H9 (cell line): ENCODE data around the gene CDC25A. TPM values are rescaled to one million over a fixed set of nuclear protein-coding genes. Genes with fewer than 3 reads are reported as not detected.

ENCODE experiments used
- DNase-seq: peaks from one replicate; pipeline ENCODE4 v3.0.0-alpha.2; 2017
- H2AFZ ChIP-seq: one replicate; pipeline ENCODE4 v1.6.1; 2013; ENCODE audit warnings: mild to moderate bottlenecking, low read length, control low read depth, moderate library complexity
- H2AK5ac ChIP-seq: 2 replicates; pipeline ENCODE4 v1.6.1; 2013; ENCODE audit warnings: low read length, control low read depth, mixed read lengths; ENCODE audit not compliant: insufficient read length
- H2BK120ac ChIP-seq: one replicate; pipeline ENCODE4 v1.6.1; 2013; ENCODE audit warnings: low read depth, mild to moderate bottlenecking, low read length, control low read depth, inconsistent platforms; ENCODE audit not compliant: poor library complexity, severe bottlenecking
- H2BK12ac ChIP-seq: 2 replicates; pipeline ENCODE4 v1.6.1; 2013; ENCODE audit warnings: low read length, control low read depth, mixed read lengths, low read depth; ENCODE audit not compliant: insufficient read length
- H2BK15ac ChIP-seq: 2 replicates; pipeline ENCODE4 v1.6.1; 2013; ENCODE audit warnings: low read depth, low read length, control low read depth
- H2BK20ac ChIP-seq: one replicate; pipeline ENCODE4 v1.6.1; 2013; ENCODE audit warnings: low read depth, mild to moderate bottlenecking, low read length, control low read depth, inconsistent platforms; ENCODE audit not compliant: poor library complexity, severe bottlenecking
- H2BK5ac ChIP-seq: 2 replicates; pipeline ENCODE4 v1.6.1; 2013; ENCODE audit warnings: low read length, control low read depth, mixed read lengths; ENCODE audit not compliant: insufficient read length
- H3K14ac ChIP-seq: 2 replicates; pipeline ENCODE4 v1.6.1; 2013; ENCODE audit warnings: low read length, control low read depth; ENCODE audit not compliant: insufficient read depth
- H3K18ac ChIP-seq: 2 replicates; pipeline ENCODE4 v1.6.1; 2013; ENCODE audit warnings: low read depth, mild to moderate bottlenecking, mixed read lengths, low read length, control low read depth; ENCODE audit not compliant: insufficient read length
- H3K23ac ChIP-seq: 2 replicates; pipeline ENCODE4 v1.6.1; 2013; ENCODE audit warnings: low read length, control low read depth, mixed read lengths, low read depth; ENCODE audit not compliant: insufficient read length
- H3K23me2 ChIP-seq: 2 replicates; pipeline ENCODE4 v1.6.1; 2013; ENCODE audit warnings: low read depth, mild to moderate bottlenecking, mixed read lengths, low read length, control low read depth; ENCODE audit not compliant: insufficient read length, poor library complexity, severe bottlenecking
- H3K27ac ChIP-seq: 2 replicates; pipeline ENCODE4 v1.5.1; 2013; ENCODE audit warnings: low read length, control low read depth, mixed read lengths, low read depth; ENCODE audit not compliant: insufficient read length
- H3K27me3 ChIP-seq: 2 replicates; pipeline ENCODE4 v1.6.1; 2013; ENCODE audit warnings: low read length, control low read depth, inconsistent platforms; ENCODE audit not compliant: insufficient read depth
- H3K4ac ChIP-seq: 2 replicates; pipeline ENCODE4 v1.6.1; 2013; ENCODE audit warnings: low read depth, mild to moderate bottlenecking, control low read depth, inconsistent platforms, low read length, moderate library complexity
- H3K4me1 ChIP-seq: 2 replicates; pipeline ENCODE4 v1.6.1; 2013; ENCODE audit warnings: low read length, control low read depth, inconsistent platforms; ENCODE audit not compliant: insufficient read depth
- H3K4me2 ChIP-seq: 2 replicates; pipeline ENCODE4 v1.6.1; 2013; ENCODE audit warnings: low read length, control low read depth, mixed read lengths; ENCODE audit not compliant: insufficient read length, insufficient read depth
- H3K56ac ChIP-seq: 2 replicates; pipeline ENCODE4 v1.6.1; 2013; ENCODE audit warnings: low read depth, mild to moderate bottlenecking, mixed read lengths, low read length, control low read depth; ENCODE audit not compliant: insufficient read length
- H3K79me1 ChIP-seq: 2 replicates; pipeline ENCODE4 v1.6.1; 2013; ENCODE audit warnings: low read depth, mild to moderate bottlenecking, moderate library complexity, low read length, control low read depth, inconsistent platforms; ENCODE audit not compliant: insufficient read depth, poor library complexity, severe bottlenecking
- H3K79me2 ChIP-seq: 2 replicates; pipeline ENCODE4 v1.6.1; 2013; ENCODE audit warnings: low read length, control low read depth, inconsistent platforms; ENCODE audit not compliant: insufficient read depth
- H3K9ac ChIP-seq: 2 replicates; pipeline ENCODE4 v1.6.1; 2013; ENCODE audit warnings: low read length, control low read depth, mixed read lengths; ENCODE audit not compliant: insufficient read length; ENCODE audit errors: extremely low read depth
- H3K9me3 ChIP-seq: one replicate; pipeline ENCODE4 v1.6.1; 2013; ENCODE audit warnings: low read depth, low read length, inconsistent platforms; ENCODE audit not compliant: control insufficient read depth
- H3T11ph ChIP-seq: one replicate; pipeline ENCODE4 v1.6.1; 2013; ENCODE audit warnings: mild to moderate bottlenecking, low read length, control low read depth, inconsistent platforms
- H4K20me1 ChIP-seq: one replicate; pipeline ENCODE4 v1.6.1; 2013; ENCODE audit not compliant: control insufficient read depth, insufficient read length, insufficient read depth
- H4K5ac ChIP-seq: 2 replicates; pipeline ENCODE4 v1.6.1; 2013; ENCODE audit warnings: low read depth, mild to moderate bottlenecking, mixed read lengths, low read length, control low read depth; ENCODE audit not compliant: insufficient read length
- H4K8ac ChIP-seq: replicated peaks from 2 replicates; pipeline ENCODE4 v1.6.1; 2013; ENCODE audit warnings: low read length, control low read depth, mixed read lengths, low read depth; ENCODE audit not compliant: insufficient read length
- H4K91ac ChIP-seq: 2 replicates; pipeline ENCODE4 v1.6.1; 2013; ENCODE audit warnings: low read depth, mild to moderate bottlenecking, moderate library complexity, mixed read lengths, low read length, control low read depth; ENCODE audit not compliant: insufficient read length
- H3K27ac Mint-ChIP-seq, 3 experiments: 2 replicates in 2 of 3; 3 replicates in 1 of 3; pipeline ENCODE4 v1.8.0; 2020 to 2021; ENCODE audit warnings: mixed read lengths in 3 of 3, mild to moderate bottlenecking in 1 of 3, moderate library complexity in 1 of 3
- H3K27me3 Mint-ChIP-seq: 2 replicates; pipeline ENCODE4 v1.8.0; 2021; ENCODE audit warnings: low read depth, mild to moderate bottlenecking, moderate library complexity, mixed read lengths
- H3K36me3 Mint-ChIP-seq, 3 experiments: 2 replicates in 2 of 3; 3 replicates in 1 of 3; pipeline ENCODE4 v1.8.0; 2020 to 2021; ENCODE audit warnings: low read depth in 3 of 3, mixed read lengths in 3 of 3; ENCODE audit not compliant: insufficient read depth in 1 of 3
- H3K4me1 Mint-ChIP-seq, 2 experiments: 2 replicates each; pipeline ENCODE4 v1.8.0; 2020; ENCODE audit warnings: mixed read lengths in 2 of 2
- H3K4me3 Mint-ChIP-seq, 2 experiments: 2 replicates in 1 of 2; 3 replicates in 1 of 2; pipeline ENCODE4 v1.8.0; 2020 to 2021; ENCODE audit warnings: mild to moderate bottlenecking in 2 of 2, mixed read lengths in 2 of 2, moderate library complexity in 1 of 2
- H3K9me3 Mint-ChIP-seq, 2 experiments: 2 replicates in 1 of 2; 3 replicates in 1 of 2; pipeline ENCODE4 v1.8.0; 2020; ENCODE audit warnings: mild to moderate bottlenecking in 2 of 2, mixed read lengths in 2 of 2, moderate library complexity in 1 of 2
- CTCF ChIP-seq: fragments of 200-600 bp; sonication (generic); conservative IDR thresholded peaks from 3 replicates; pipeline ENCODE4 v1.8.0; 2021; ENCODE audit warnings: antibody characterized with exemption, mild to moderate bottlenecking
- WGBS: extraction: QIAGEN DNeasy Blood & Tissue Kit; methylation state at CpG from one replicate; pipeline ENCODE4 v1.1.7; 2013; ENCODE audit warnings: missing lambda C conversion rate, low lambda C conversion rate, mixed read lengths; ENCODE audit not compliant: insufficient read length; ENCODE audit errors: extremely low coverage; 5-methylcytosine and 5-hydroxymethylcytosine counted together
- total RNA-seq: library from RNA; stranded (reverse); gene quantifications from 2 replicates; pipeline ENCODE4 v1.2.1, GENCODE V29; 2021

The CDC25A gene
- total RNA-seq, 1 experiment from 2014 or later, result 83.3 TPM

GRCh38 chr3:48130321-48130904 lies 57.8 kb downstream of the CDC25A start:
- Mint-ChIP-seq H3K4me3 (no peak overlapping the region), H3K36me3 (no peaks in the 10 kb centered on the region; a peak in 1 of 7 replicates), H3K27me3 (no peaks in the 10 kb centered on the region), H3K27ac (no peak overlapping the region; a peak in 1 of 7 replicates), H3K4me1 (peaks cover 5 to 9% of the 10 kb centered on the region in 2 experiments), H3K9me3 (no peaks in the 10 kb centered on the region)
- Histone ChIP-seq H2BK20ac (no peak overlapping the region), H2BK5ac (no peak overlapping the region), H3K79me1 (no peaks in the 10 kb centered on the region), H3K18ac (no peak overlapping the region), H4K5ac (no peak overlapping the region), H4K91ac (no peak overlapping the region), H3K23ac (no peak overlapping the region), H3K27me3 (no peaks in the 10 kb centered on the region), H2BK120ac (no peak overlapping the region), H2AFZ (no peak overlapping the region), H4K8ac (no peak overlapping the region), H3K27ac (no peak overlapping the region), H3K4ac (no peak overlapping the region), H2BK15ac (no peak overlapping the region), H3K79me2 (no peaks in the 10 kb centered on the region), H3K9me3 (no peaks in the 10 kb centered on the region), H3K4me1 (no peaks in the 10 kb centered on the region), H3K4me2 (no peak overlapping the region), H3T11ph (no peak overlapping the region), H2AK5ac (no peak overlapping the region), H3K56ac (no peak overlapping the region), H2BK12ac (no peak overlapping the region), H4K20me1 (no peaks in the 10 kb centered on the region), H3K9ac (no peak overlapping the region), H3K14ac (no peak overlapping the region; the same call in 1 of the 2 replicates), H3K23me2 (no peaks in the 10 kb centered on the region)
- no peak for TF ChIP-seq CTCF
- WGBS, result no CpG with 5 or more reads among the region's 8 CpGs
- DNase-seq, result no peak
